Activated CD4-positive, alpha-beta T cell treated with anti-CD3 and anti-CD28 coated beads, Interleukin-2, amount 50 U/mL, for 24 hours (primary cell): ENCODE results near the gene RNF169.

Experiments used
- DNase-seq, 2 donors: peaks; one replicate each; pipeline ENCODE4 v3.0.0-alpha.2; 2020; ENCODE audit warnings: low read depth in 1 of 2, low spot score in 1 of 2

Gene RNF169

DNA sequence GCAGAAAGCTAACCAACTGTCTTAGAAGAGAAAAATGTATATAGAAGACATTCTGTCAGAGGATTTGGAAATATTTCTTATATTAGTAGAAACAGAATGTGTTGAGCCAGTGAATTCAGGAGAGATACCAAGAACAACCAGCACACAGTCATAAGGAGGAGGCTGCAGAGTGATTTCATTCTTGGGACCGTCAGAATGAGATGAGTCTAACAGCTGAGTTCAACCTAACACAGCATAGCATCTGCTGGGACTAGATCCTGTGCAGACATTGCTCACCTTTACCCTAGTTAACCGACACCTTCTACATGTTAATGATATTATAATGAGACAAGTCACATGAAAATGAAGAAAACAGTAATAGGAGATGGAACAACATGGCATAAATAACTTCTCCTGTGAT lies 114.8 kb downstream of the RNF169 start:
- DNase-seq: no peak

DNA sequence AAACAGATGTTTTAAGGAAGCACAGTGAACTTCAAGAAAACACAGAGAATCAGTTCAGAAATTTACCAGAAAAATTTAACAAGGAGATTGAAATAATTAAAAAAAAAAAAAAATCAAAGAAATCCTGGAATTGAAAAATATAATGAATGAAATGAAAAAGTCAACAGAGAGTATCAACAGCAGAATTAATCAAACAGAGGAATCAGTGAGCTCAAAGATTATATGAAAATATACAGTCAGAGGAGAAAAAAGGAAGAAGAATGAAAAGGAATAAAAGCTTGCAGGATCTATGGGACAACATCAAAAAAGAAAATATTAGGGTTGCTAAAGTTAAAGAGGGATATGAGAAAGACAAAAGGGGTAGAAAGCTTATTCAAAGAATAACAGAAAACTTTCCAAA lies 117.9 kb downstream of the RNF169 start:
- no peak for DNase-seq

DNA sequence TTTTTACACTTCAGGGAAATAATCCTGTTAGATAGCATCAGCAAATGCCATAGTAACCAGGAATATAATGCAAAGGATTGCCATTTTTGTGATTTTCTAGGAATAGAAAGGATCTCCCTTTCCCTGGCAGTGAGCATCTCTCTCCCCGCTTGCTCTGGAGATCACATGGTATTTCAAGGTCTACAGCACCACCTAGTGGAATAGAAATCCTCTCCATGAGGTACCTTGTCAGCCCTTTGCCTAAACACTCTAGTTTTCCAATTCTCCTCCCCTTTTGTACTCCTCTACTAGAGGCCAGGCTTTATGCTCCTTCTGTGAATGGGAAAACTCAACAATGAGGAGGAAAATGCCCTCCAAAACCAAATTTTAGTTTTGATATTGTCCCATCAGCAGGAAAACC lies 121.8 kb downstream of the RNF169 start:
- no peak for DNase-seq

DNA sequence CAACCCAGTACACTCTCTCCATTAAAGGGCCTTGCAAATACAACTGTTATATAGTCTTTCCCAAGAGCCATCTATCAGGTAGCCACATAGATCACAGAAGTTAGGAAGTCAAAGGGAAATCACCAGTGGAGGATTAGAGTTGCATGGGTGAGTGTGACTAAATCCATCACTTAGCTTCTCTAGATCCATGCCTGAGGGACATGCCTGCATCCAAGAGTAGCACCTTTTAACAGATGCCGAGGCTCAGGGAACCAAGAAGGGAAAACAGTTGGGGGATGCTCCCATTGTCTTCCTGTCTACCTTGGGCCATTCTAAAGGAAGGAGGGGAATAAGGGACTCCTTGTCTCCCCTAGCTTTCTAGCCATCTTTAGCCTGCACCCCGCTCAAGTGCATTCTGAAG lies 122.4 kb downstream of the RNF169 start:
- DNase-seq: no peak

DNA sequence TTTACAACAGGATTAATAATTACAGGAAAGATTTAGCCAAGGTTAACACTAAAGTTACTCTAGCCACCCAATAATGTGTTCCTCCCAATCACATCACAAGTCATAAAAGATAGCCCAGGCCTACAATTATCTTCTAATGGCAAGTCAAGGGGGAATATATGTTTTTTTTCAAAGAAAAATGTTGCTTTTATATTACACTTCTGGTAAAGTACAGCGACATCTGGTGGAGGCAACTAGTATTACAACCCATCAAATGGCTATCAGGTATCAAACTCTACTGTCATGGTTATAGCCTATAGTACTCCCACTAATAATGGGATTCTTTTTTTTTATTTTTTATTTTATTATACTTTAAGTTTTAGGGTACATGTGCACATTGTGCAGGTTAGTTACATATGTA lies 128.5 kb downstream of the RNF169 start:
- DNase-seq: no peak
